Stimulated activated CD4-positive, alpha-beta T cell treated with anti-CD3 and anti-CD28 coated beads, Interleukin-1b, Interleukin-23, amount 100 ng/mL, for 24 hours (primary cell): ENCODE measurements around the gene CAMTA2.

Experiments
- DNase-seq, 4 experiments: peaks; one replicate each; pipeline ENCODE4 v3.0.0-alpha.2; 2020; ENCODE audit warnings: low read depth in 4 of 4, low spot score in 1 of 4

The CAMTA2 gene

GRCh38 chr17:4999430-5000093, 12.1 kb upstream of the CAMTA2 start:
- DNase-seq = no peak

GRCh38 chr17:4998732-4999429, 11.4 kb upstream of the CAMTA2 start:
- no peak for DNase-seq

- DNase-seq = no peak
These were observed 10.7 kb upstream of the CAMTA2 start for GRCh38 chr17:4998027-4998731.

GRCh38 chr17:4997302-4998026, 10.0 kb upstream of the CAMTA2 start, which contains the start of the genes INCA1 and KIF1C:
Gene INCA1 (minus strand): TSS chr17:4997522. CDS start chr17:4994437, 3,085 bp downstream.
Gene KIF1C (plus strand): TSS chr17:4997950. CDS start chr17:5000247, 2,297 bp downstream.
- DNase-seq = peak; percentile 74 to 86 (median 85)

GRCh38 chr17:4994081-4994595, 6.7 kb upstream of the CAMTA2 start:
- no peak for DNase-seq

- no peak for DNase-seq
These were observed 492 bp upstream of the CAMTA2 start for GRCh38 chr17:4987767-4988567.

- no peak for DNase-seq
These were observed 1.1 kb downstream of the CAMTA2 start for GRCh38 chr17:4986403-4986802.

GRCh38 chr17:4982305-4982704, 5.2 kb downstream of the CAMTA2 start:
- no peak for DNase-seq

GRCh38 chr17:4980644-4981216, 6.7 kb downstream of the CAMTA2 start:
- DNase-seq = peak in 1 of 4 experiments; percentile 36

DNA sequence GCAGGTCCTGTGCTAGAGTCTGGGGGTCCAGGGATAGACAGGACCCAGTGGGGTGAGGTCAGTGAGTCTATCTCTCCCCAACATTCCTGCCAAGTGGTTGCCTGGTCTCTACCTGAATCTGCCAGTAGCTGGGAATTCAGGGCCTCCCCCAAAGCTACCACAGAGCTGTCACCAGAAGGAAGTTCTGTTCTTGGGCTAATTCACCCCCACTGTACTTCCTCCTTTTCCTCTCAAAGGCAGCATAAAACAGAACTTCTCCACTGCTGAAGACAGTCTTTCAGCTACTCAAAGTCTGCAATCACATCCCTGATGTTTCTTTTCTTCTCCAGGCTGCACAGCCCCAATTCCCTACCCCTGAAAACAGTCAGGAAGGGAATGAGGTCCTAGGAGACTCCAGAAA, 8.7 kb downstream of the CAMTA2 start:
- DNase-seq = no peak

GRCh38 chr17:4974115-4974670, 13.3 kb downstream of the CAMTA2 start:
- DNase-seq = no peak

GRCh38 chr17:4973256-4974114, 14.0 kb downstream of the CAMTA2 start:
- no peak for DNase-seq

DNA sequence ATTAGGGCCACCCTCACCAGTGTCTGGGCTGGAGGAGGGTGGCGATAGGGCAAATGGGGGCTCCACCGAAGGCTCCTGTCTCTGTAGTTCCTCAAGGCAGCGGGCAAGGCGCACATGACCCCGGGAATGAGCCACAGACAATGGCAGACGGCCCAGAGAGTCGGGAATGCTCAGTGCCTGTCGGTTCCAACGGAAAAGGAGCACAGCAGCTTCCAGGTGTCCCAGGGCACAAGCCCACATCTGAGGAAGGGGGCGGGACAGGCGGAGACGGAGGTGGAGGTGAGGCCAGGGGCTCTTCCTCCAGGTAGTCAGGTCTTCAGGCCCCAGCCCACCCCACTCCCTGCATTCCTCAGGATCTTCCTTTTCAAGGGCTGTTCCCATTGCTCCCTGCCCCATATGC, 14.7 kb downstream of the CAMTA2 start:
- DNase-seq = no peak

DNA sequence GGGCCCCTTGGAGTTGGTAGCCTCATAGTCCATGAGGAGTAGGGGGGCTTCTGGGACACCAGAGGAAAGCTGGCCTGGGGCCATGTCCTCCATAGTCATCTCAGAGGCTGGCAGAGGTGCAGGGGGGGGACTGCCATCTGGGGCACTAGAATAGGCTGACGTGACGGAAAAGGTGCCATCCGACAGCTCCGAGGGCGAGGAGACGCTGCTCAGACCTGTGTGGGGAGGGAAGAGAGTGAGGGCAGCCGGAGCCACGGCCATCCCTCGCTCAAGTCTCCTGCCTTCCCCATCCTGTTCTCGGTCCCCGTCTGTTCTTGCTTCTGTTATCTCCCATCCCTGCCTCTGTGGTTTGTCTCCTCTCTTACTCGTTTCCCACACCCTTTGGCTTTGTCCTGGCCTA, 15.2 kb downstream of the CAMTA2 start:
- no peak for DNase-seq

- no peak for DNase-seq
These were observed 15.6 kb downstream of the CAMTA2 start for GRCh38 chr17:4971826-4972225.

DNA sequence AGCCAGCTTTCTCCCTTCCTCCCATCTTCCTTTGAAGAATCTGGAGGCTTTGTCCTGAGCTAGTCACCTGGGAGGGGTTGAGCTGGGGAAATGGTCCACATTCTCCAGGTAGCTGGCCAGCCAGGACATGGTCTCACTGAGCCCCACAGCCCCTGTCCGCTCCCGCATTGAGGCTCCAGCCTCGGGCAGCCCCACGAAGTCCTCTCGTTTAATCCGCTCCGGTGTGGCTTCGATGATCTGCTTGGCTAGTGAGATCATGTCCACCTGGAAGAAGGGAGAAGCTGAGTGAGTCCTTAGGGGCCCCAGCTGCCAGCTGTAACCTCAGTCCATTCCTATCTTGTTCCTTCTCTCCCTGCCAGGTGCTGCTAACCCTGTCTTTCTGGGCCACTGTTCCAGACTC, 17.2 kb downstream of the CAMTA2 start:
- no peak for DNase-seq

- no peak for DNase-seq
These were observed 17.8 kb downstream of the CAMTA2 start for GRCh38 chr17:4969551-4970173.

- DNase-seq = peak in 2 of 4 experiments; percentile 38 to 59
These were observed 18.4 kb downstream of the CAMTA2 start for GRCh38 chr17:4969047-4969550.
